Suprapubic skin (tissue), 4 donors: Measurements from ENCODE around the gene CA7. TPM values are rescaled to one million over a fixed set of nuclear protein-coding genes. Genes with fewer than 3 reads are reported as not detected.

Experiments used
- DNase-seq, 2 donors: peaks; one replicate each; pipeline ENCODE4 v3.0.0-alpha.2; 2019; ENCODE audit warnings: low spot score in 2 of 2
- H3K27ac ChIP-seq: fragments of 200-600 bp; sonication (generic); one replicate; pipeline ENCODE4 v1.5.1; 2019
- H3K27me3 ChIP-seq: fragments of 200-600 bp; sonication (generic); one replicate; pipeline ENCODE4 v1.5.1; 2019
- H3K36me3 ChIP-seq: fragments of 200-600 bp; sonication (generic); one replicate; pipeline ENCODE4 v1.5.1; 2019
- H3K4me1 ChIP-seq: fragments of 200-600 bp; sonication (generic); one replicate; pipeline ENCODE4 v1.5.1; 2019
- H3K4me3 ChIP-seq: fragments of 200-600 bp; sonication (generic); one replicate; pipeline ENCODE4 v1.5.1; 2019; ENCODE audit warnings: mild to moderate bottlenecking
- H3K9me3 ChIP-seq: fragments of 200-600 bp; sonication (generic); one replicate; pipeline ENCODE4 v1.5.1; 2019
- EP300 ChIP-seq: sonication (generic); formaldehyde crosslinking; IDR thresholded peaks from one replicate; pipeline ENCODE4 v1.6.1; 2017; ENCODE audit warnings: antibody characterized with exemption
- POLR2A ChIP-seq, 2 donors: fragments of 450-650 bp; IDR thresholded peaks; one replicate each; pipeline ENCODE4 v1.6.1; 2017; ENCODE audit warnings: antibody characterized with exemption in 2 of 2, mild to moderate bottlenecking in 2 of 2, moderate library complexity in 2 of 2
- POLR2AphosphoS5 ChIP-seq, 3 donors: sonication (generic); formaldehyde crosslinking; IDR thresholded peaks; one replicate each; pipeline ENCODE4 v1.6.1; 2017; ENCODE audit warnings: antibody characterized with exemption in 3 of 3
- WGBS: methylation state at CpG from one replicate; pipeline ENCODE4 v1.1.5; 2018; 5-methylcytosine and 5-hydroxymethylcytosine counted together
- total RNA-seq, 4 donors: library from RNA; depleted of rRNA; stranded (reverse); fragments of >200 nt; gene quantifications; one replicate each; pipeline ENCODE4 v1.1.0, GENCODE V29; 2016
- TF ChIP-seq, protein P1 (sequence below), 2 donors: fragments of 200-600 bp in 1 of 2; fragments of 450-650 bp in 1 of 2; sonication (generic) in 1 of 2; IDR thresholded peaks; one replicate each; pipeline ENCODE4 v1.5.1; 2016 to 2019; ENCODE audit warnings: antibody characterized with exemption in 2 of 2, mild to moderate bottlenecking in 1 of 2, moderate library complexity in 1 of 2

The CA7 gene
- total RNA-seq = not detected

DNA sequence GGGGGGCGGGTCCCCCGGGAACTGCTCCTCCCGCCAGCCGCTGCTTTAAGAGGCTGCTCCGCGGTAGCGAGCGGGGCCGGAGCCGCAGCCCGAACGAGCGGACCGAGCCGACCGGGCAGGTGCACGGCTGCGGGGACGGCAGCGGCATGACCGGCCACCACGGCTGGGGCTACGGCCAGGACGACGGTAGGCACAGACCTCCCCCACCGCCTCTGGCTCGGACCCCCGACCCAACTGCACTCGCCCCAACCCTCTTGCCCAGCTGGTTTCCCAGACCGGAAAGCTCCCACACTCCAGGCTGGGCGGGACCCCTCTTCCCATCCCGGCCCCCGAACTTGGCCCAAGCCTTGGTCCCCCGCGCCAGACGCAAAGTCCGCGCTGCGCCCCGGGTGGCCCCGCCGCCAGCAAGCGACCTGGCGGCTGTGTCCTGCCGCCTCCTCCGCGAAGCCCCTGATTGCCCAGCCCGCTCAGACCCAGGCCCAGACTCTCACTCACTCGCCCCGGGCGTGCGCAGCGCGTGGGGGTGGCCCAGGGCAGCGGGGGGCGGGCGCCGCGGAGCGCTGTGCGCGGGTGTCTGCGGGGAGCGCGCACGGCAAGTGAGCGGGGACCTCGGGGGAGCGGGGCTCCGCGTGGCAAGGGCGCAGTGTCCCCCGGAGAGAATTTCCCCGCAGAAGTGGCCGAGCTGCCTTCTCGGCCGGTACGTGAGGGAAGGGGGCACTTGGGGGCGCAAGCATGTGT, at the start of gene CA7:
Gene CA7 (plus strand): TSS at position 73 of the 738 bp plus-strand sequence. CDS start 74 bp downstream, at position 147.
- no CpG with 5 or more reads among the region's 79 CpGs for WGBS

DNA sequence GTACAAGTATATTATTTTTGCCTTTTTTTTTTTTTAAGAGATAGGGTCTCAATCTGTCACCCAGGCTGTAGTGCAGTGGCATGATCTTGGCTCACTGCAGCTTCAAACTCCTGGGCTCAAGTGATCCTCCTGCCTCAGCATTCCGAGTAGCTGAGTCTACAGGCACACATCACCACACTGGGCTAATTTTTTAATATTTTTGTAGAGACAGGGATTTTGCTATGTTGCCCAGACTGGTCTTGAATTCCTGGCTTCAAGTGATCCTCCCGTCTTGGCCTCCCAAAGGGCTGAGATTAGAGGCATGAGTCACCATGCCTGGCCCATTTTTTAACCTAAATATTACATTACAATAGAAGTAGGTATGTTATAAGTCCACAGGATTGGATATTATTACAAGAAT, 46.1 kb upstream of the CA7 start:
- Histone ChIP-seq H3K9me3 (no peaks in the 10 kb centered on the region), H3K36me3 (peaks cover 26% of the 10 kb centered on the region), H3K27me3 (no peaks in the 10 kb centered on the region), H3K4me3 (no peak overlapping the region), H3K27ac (no peak overlapping the region), H3K4me1 (no peaks in the 10 kb centered on the region)
- 66% methylated on average over 2 of the region's 2 CpGs for WGBS
- no peak for DNase-seq
- TF ChIP-seq EP300 = no peak
- TF ChIP-seq POLR2AphosphoS5 (IDR thresholded peaks at IDR 0.05) = no peak
- TF ChIP-seq POLR2A (IDR thresholded peaks at IDR 0.05) = no peak
- TF ChIP-seq, protein P1, sequence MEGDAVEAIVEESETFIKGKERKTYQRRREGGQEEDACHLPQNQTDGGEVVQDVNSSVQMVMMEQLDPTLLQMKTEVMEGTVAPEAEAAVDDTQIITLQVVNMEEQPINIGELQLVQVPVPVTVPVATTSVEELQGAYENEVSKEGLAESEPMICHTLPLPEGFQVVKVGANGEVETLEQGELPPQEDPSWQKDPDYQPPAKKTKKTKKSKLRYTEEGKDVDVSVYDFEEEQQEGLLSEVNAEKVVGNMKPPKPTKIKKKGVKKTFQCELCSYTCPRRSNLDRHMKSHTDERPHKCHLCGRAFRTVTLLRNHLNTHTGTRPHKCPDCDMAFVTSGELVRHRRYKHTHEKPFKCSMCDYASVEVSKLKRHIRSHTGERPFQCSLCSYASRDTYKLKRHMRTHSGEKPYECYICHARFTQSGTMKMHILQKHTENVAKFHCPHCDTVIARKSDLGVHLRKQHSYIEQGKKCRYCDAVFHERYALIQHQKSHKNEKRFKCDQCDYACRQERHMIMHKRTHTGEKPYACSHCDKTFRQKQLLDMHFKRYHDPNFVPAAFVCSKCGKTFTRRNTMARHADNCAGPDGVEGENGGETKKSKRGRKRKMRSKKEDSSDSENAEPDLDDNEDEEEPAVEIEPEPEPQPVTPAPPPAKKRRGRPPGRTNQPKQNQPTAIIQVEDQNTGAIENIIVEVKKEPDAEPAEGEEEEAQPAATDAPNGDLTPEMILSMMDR (IDR thresholded peaks at IDR 0.05) = no peak

More for the DNA sequence above, at the start of gene CA7:
- Histone ChIP-seq H3K36me3 (no peaks in the 10 kb centered on the region), H3K4me1 (peaks cover 14% of the 10 kb centered on the region), H3K27ac (no peak within 1 kb of the TSS), H3K27me3 (peaks cover 36% of the 10 kb centered on the region), H3K4me3 (peak within 1 kb of the TSS; percentile 55), H3K9me3 (no peaks in the 10 kb centered on the region)
- peak in 1 of 2 donors; percentile 74 for DNase-seq
- TF ChIP-seq POLR2AphosphoS5 (IDR thresholded peaks at IDR 0.05) = no peak
- TF ChIP-seq, protein P1 (IDR thresholded peaks at IDR 0.05) = no peak
- TF ChIP-seq POLR2A (IDR thresholded peaks at IDR 0.05) = no peak
- no peak for TF ChIP-seq EP300

DNA sequence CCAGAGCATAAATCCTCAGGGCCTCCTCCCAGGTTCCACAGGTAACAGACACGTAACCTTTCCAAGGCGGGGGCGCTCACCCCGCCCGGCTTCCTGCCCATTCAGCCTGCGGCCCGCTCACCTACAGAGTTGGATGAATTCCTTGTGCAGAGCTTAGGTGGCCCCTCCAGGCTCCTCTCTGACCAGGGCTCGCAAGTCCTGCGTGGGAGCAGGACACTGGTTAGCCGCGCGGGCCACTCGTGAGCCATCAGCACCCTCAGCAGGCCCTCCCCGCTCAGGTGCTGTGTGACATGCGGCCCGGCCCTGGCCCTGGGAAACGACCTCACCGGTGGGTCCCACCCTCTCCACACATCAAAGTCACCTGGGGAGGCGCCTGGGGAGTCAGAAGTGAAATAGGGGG, 43.4 kb upstream of the CA7 start:
- Histone ChIP-seq H3K36me3 (peaks cover 51% of the 10 kb centered on the region), H3K4me3 (no peak overlapping the region), H3K4me1 (no peaks in the 10 kb centered on the region), H3K9me3 (no peaks in the 10 kb centered on the region), H3K27me3 (no peaks in the 10 kb centered on the region), H3K27ac (no peak overlapping the region)
- no peak for DNase-seq
- TF ChIP-seq POLR2AphosphoS5 (IDR thresholded peaks at IDR 0.05) = no peak
- no peak for TF ChIP-seq EP300
- TF ChIP-seq, protein P1 (IDR thresholded peaks at IDR 0.05) = no peak
- TF ChIP-seq POLR2A (IDR thresholded peaks at IDR 0.05) = no peak
- WGBS = 98% methylated on average over 9 of the region's 19 CpGs

DNA sequence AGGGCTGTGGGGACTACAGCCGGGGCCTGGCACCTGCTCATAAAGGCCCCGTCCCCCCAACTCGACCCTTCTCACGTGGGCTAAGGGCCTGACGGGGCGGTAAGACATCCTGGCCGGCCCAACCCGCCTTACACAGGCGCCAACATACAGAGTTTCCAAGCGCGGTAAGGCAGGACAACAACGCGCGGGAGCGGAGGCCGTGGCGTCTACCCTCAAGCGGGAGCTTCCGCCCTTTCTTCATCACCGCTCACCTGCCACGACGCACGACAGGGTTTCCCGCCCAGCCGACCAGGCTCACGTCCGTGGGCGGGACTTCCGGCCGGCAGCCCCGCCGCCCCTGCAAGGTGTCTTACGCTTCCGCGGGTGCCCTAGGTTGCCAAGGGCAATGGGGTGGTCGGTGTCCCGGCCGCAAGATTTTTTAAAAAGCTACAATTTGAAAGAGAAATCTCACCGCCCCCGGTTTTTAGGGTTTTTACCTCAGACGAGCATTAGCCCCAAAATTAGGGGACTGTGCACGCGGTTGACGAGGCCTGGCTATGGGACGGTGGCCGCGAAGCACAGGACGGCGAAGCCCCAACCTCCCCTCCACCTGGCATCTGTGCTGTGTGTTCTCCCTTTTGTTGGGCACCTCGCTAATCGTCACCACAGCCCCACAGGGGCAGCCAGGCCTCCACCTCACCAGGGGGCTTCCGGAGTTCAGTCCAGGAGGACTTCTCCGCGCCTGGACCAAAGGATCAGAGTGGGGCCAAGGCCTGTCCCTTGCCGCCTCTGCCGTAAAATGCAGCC, 42.7 kb upstream of the CA7 start, which contains the start of gene TERB1:
Gene TERB1 (minus strand): TSS at position 265 of the 786 bp plus-strand sequence. CDS start 4,786 bp downstream, outside the sequence.
- no peak for DNase-seq
- H3K27ac ChIP-seq = no peak within 1 kb of the TSS
- no peaks in the 10 kb centered on the region for H3K4me1 ChIP-seq
- TF ChIP-seq EP300 = no peak
- no peak for TF ChIP-seq POLR2AphosphoS5 (IDR thresholded peaks at IDR 0.05)
- TF ChIP-seq, protein P1 (IDR thresholded peaks at IDR 0.05) = peak in 1 of 2 donors; percentile 13
- TF ChIP-seq POLR2A (IDR thresholded peaks at IDR 0.05) = no peak
- H3K36me3 ChIP-seq = peaks cover 55% of the 10 kb centered on the region
- H3K9me3 ChIP-seq = no peaks in the 10 kb centered on the region
- WGBS = 95% methylated on average over 54 of the region's 56 CpGs
- no peaks in the 10 kb centered on the region for H3K27me3 ChIP-seq
- H3K4me3 ChIP-seq = no peak within 1 kb of the TSS

DNA sequence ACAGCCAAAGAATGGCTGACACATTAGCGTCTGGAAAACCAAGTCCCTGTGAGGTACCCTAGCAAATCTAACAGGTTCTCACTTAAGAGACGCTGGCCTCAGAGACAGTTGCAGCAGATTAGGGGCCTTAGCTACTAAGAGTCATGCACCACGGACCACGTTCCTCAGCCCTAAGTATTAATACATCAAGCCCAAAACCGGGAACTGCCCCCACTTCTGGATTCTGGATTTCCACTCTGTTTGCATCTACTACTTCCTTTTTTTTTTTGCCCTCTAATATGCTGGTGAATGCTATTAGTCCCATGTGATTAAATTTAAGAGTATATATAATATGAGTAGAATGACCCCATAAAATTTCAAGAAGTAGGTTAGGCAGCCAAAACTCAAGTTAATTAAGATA, 42.1 kb upstream of the CA7 start:
- Histone ChIP-seq H3K9me3 (no peaks in the 10 kb centered on the region), H3K4me3 (no peak overlapping the region), H3K27me3 (no peaks in the 10 kb centered on the region), H3K36me3 (peaks cover 62% of the 10 kb centered on the region), H3K4me1 (no peaks in the 10 kb centered on the region), H3K27ac (no peak overlapping the region)
- TF ChIP-seq, protein P1 (IDR thresholded peaks at IDR 0.05) = no peak
- TF ChIP-seq POLR2A (IDR thresholded peaks at IDR 0.05) = no peak
- no peak for TF ChIP-seq POLR2AphosphoS5 (IDR thresholded peaks at IDR 0.05)
- WGBS = 93% methylated on average over 5 of the region's 5 CpGs
- DNase-seq = no peak
